B cell (primary cell): ENCODE data around the gene ADCY2. TPM values are rescaled to one million over a fixed set of nuclear protein-coding genes. Genes with fewer than 3 reads are reported as not detected.

Experiments
- ATAC-seq: fragments of 200-7000 bp; cut with Tn5 transposase; one replicate; pipeline ENCODE4 v1.10.0; 2021; ENCODE audit warnings: low read depth, mild to moderate bottlenecking, moderate number of reproducible peaks, moderate library complexity
- CTCF ChIA-PET: fragments of 350-600 bp; sonication (Branson Sonifier 250); formaldehyde crosslinking; loops from one replicate; lab custom pipeline; 2021; ENCODE audit warnings: antibody characterized with exemption, inconsistent platforms; lab: Charles Lee
- POLR2A ChIA-PET: fragments of 350-600 bp; sonication (Branson Sonifier 250); formaldehyde crosslinking; loops from one replicate; lab custom pipeline; 2021; ENCODE audit warnings: antibody characterized with exemption; lab: Charles Lee
- DNase-seq: peaks from one replicate; pipeline ENCODE4 v3.0.0; 2013
- H2AFZ ChIP-seq: 2 replicates; pipeline ENCODE4 v1.6.1; 2012; ENCODE audit warnings: mild to moderate bottlenecking, low read depth, low read length; ENCODE audit not compliant: insufficient read depth, poor library complexity, severe bottlenecking
- H3K27ac ChIP-seq, 2 donors: 1 replicate in 1 of 2; 2 replicates in 1 of 2; pipeline ENCODE4 v1.5.1; 2012 to 2013; ENCODE audit warnings: low read length in 2 of 2, mild to moderate bottlenecking in 2 of 2, moderate library complexity in 1 of 2
- H3K27me3 ChIP-seq, 4 experiments: fragments of 200-600 bp in 1 of 4; sonication (generic) in 1 of 4; replicated peaks in 1 of 4; 1 replicate in 2 of 4; 2 replicates in 2 of 4; pipeline versions ENCODE4 v1.6.1 to v1.7.0; 2013 to 2016; ENCODE audit warnings: low read length in 3 of 4, mild to moderate bottlenecking in 2 of 4, mixed read lengths in 1 of 4, moderate library complexity in 1 of 4; ENCODE audit not compliant: insufficient read depth in 4 of 4, control insufficient read depth in 3 of 4; ENCODE audit errors: control extremely low read depth in 1 of 4
- H3K36me3 ChIP-seq, 2 experiments: replicated peaks in 1 of 2; 1 replicate in 1 of 2; 2 replicates in 1 of 2; pipeline versions ENCODE4 v1.6.1 to v1.7.1; 2013; ENCODE audit warnings: low read length in 1 of 2; ENCODE audit not compliant: insufficient read depth in 2 of 2, control insufficient read depth in 1 of 2; ENCODE audit errors: control extremely low read depth in 1 of 2, extremely low read depth in 1 of 2
- H3K4me1 ChIP-seq, 2 donors: fragments of 200-600 bp in 1 of 2; sonication (generic) in 1 of 2; 1 replicate in 1 of 2; 2 replicates in 1 of 2; pipeline versions ENCODE4 v1.5.1 to v1.6.1; 2013 to 2017; ENCODE audit warnings: low read length in 2 of 2; ENCODE audit not compliant: control insufficient read depth in 2 of 2, insufficient read depth in 2 of 2
- H3K4me2 ChIP-seq: replicated peaks from 2 replicates; pipeline ENCODE3; 2012; ENCODE audit warnings: mild to moderate bottlenecking, low read depth, low read length; ENCODE audit not compliant: poor library complexity, severe bottlenecking
- H3K4me3 ChIP-seq, 5 experiments: fragments of 200-600 bp in 1 of 5; sonication (generic) in 1 of 5; 1 replicate in 3 of 5; 2 replicates in 2 of 5; pipeline versions ENCODE4 v1.5.1 to v1.7.0; 2011 to 2016; ENCODE audit warnings: low read length in 4 of 5, mild to moderate bottlenecking in 4 of 5, low read depth in 2 of 5, control low read depth in 1 of 5, moderate library complexity in 1 of 5; ENCODE audit not compliant: insufficient read depth in 1 of 5; ENCODE audit errors: control extremely low read depth in 1 of 5, extremely low read depth in 1 of 5
- H3K79me2 ChIP-seq: fragments of 200-600 bp; sonication (generic); one replicate; pipeline ENCODE4 v1.6.0; 2016; ENCODE audit warnings: low read length; ENCODE audit not compliant: control insufficient read depth, insufficient read depth
- H3K9ac ChIP-seq: fragments of 200-600 bp; sonication (generic); 2 replicates; pipeline ENCODE4 v1.6.1; 2017; ENCODE audit warnings: mild to moderate bottlenecking, low read length, moderate library complexity
- H3K9me3 ChIP-seq, 3 donors: one replicate each; pipeline versions ENCODE4 v1.6.1 to v1.7.1; 2013; ENCODE audit warnings: low read length in 2 of 3; ENCODE audit not compliant: control insufficient read depth in 2 of 3, insufficient read depth in 1 of 3; ENCODE audit errors: control extremely low read depth in 1 of 3
- H4K20me1 ChIP-seq: 2 replicates; pipeline ENCODE4 v1.6.0; 2012; ENCODE audit warnings: mild to moderate bottlenecking, low read length; ENCODE audit not compliant: insufficient read depth, control insufficient read depth, poor library complexity, severe bottlenecking
- H3K27ac Mint-ChIP-seq: one replicate; pipeline ENCODE4 v1.8.0; 2021; ENCODE audit warnings: mixed read lengths
- H3K27me3 Mint-ChIP-seq: one replicate; pipeline ENCODE4 v1.8.0; 2021; ENCODE audit warnings: mixed read lengths
- H3K4me1 Mint-ChIP-seq: one replicate; pipeline ENCODE4 v1.8.0; 2021; ENCODE audit warnings: mixed read lengths
- H3K4me3 Mint-ChIP-seq: one replicate; pipeline ENCODE4 v1.8.0; 2021; ENCODE audit warnings: mixed read lengths
- H3K9me3 Mint-ChIP-seq: one replicate; pipeline ENCODE4 v1.8.0; 2022; ENCODE audit warnings: mixed read lengths; ENCODE audit not compliant: insufficient read depth
- EZH2 ChIP-seq: IDR thresholded peaks from 2 replicates; pipeline ENCODE4 v1.6.1; 2012; ENCODE audit warnings: borderline replicate concordance, low read depth, mild to moderate bottlenecking, moderate library complexity, low read length; ENCODE audit not compliant: insufficient read depth, poor library complexity, severe bottlenecking
- WGBS: methylation state at CpG from one replicate; pipeline ENCODE4 v1.1.5; 2013; ENCODE audit warnings: missing lambda C conversion rate; ENCODE audit not compliant: insufficient coverage; 5-methylcytosine and 5-hydroxymethylcytosine counted together
- intact Hi-C: fragments of 100-400 bp; cut with micrococcal nuclease; formaldehyde crosslinking; loops from one replicate; pipeline ENCODE4 v1.10.0; 2022
- polyA plus RNA-seq: library from polyadenylated mRNA; depleted of rRNA; stranded (reverse); fragments of >200 nt; gene quantifications from 2 replicates; pipeline ENCODE4 v1.2.3, GENCODE V29; 2012
- total RNA-seq, 2 donors: library from RNA; stranded (reverse); fragments of 120-200 nt in 1 of 2; gene quantifications; 1 replicate in 1 of 2; 2 replicates in 1 of 2; pipeline versions ENCODE4 v1.2.3 to v1.2.4, GENCODE V29; 2013 to 2022
- TF ChIP-seq, protein P1 (sequence below): fragments of 200-600 bp; IDR thresholded peaks from one replicate; pipeline ENCODE4 v1.8.0; 2022; ENCODE audit warnings: antibody characterized with exemption, mild to moderate bottlenecking

Gene ADCY2
- total and polyA plus RNA-seq, 2 donors (not counting 1 experiment from before 2014, with no cell fraction given) = not detected

DNA sequence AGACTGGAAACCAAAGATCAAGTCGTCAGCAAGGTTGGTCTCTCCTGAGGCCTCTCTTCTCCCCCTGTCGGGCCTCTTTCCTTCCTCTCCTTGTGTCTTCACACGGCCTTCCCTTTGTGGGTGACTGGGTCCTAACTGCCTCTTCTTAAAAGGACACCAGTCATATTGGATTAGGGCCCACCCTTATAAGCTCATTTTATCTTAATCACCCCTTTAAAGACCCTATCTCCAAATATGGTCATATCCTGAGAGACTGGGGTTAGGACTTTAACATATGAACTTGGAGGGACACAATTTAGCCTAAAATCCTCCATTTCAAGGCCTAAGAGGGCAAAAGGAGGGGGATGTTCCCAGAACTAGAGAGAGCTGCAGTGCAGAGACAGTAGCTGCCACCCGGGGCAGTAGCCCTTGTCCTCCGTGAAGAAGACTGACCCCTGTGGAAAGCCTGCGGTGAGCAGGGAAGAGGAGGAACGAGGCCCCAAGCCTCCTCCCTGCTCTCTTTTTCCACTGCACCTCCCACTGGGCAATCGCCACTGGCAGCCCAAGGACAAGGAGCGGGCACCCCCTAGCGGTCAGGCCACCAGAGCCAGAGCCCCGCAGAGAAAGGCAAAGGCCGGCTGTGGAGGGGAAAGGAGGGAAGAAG lies 420.1 kb downstream of the ADCY2 start:
- peak overlapping the region; percentile 1 for H2AFZ ChIP-seq
- no peak overlapping the region for H3K27ac Mint-ChIP-seq

DNA sequence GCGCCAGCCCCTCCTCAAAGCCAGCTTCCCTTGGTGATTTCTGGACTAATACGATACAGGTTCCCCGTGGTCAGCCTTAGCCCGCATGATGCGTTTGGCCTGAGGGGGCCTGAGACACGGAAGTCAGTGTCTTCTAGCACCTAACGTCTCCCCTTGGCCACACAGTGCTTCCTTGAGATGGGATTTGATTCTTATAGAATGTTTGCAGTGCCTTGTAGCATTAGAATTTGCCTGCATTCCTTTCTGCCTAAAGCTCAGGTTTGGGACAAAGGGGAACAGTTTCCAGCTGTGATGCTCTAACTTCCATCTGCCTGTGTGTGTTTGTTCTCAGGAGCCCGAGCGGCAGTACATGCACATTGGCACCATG lies 420.6 kb downstream of the ADCY2 start:
- no peak overlapping the region for H3K4me3 ChIP-seq
- intact Hi-C loops = no loop called here
- H3K27me3 ChIP-seq = peaks cover 0 to 18% (median 2%) of the 10 kb centered on the region in 4 experiments
- ATAC-seq = no peak
- ChIA-PET POLR2A (no interaction called here), CTCF (interaction anchor here (2.1 kb wide), 1 partner anchor 17 kb away, joined by 5 read pairs; no protein-coding TSS in a partner anchor)
- Mint-ChIP-seq H3K9me3 (no peaks in the 10 kb centered on the region), H3K4me3 (no peak overlapping the region), H3K27ac (no peak overlapping the region), H3K27me3 (peaks cover 41% of the 10 kb centered on the region), H3K4me1 (no peaks in the 10 kb centered on the region)
- peak overlapping the region; percentile 1 for H2AFZ ChIP-seq
- H3K79me2 ChIP-seq = no peaks in the 10 kb centered on the region
- H3K9ac ChIP-seq = no peak overlapping the region
- H4K20me1 ChIP-seq = no peaks in the 10 kb centered on the region
- H3K36me3 ChIP-seq = no peaks in the 10 kb centered on the region
- no peak overlapping the region for H3K4me2 ChIP-seq
- 52% methylated on average over 9 of the region's 9 CpGs for WGBS
- H3K4me1 ChIP-seq = peaks cover 0 to 5% of the 10 kb centered on the region in 2 donors
- no peaks in the 10 kb centered on the region for H3K9me3 ChIP-seq
- no peak overlapping the region for H3K27ac ChIP-seq
- DNase-seq = no peak
- TF ChIP-seq EZH2 = no peak
- TF ChIP-seq, protein P1, sequence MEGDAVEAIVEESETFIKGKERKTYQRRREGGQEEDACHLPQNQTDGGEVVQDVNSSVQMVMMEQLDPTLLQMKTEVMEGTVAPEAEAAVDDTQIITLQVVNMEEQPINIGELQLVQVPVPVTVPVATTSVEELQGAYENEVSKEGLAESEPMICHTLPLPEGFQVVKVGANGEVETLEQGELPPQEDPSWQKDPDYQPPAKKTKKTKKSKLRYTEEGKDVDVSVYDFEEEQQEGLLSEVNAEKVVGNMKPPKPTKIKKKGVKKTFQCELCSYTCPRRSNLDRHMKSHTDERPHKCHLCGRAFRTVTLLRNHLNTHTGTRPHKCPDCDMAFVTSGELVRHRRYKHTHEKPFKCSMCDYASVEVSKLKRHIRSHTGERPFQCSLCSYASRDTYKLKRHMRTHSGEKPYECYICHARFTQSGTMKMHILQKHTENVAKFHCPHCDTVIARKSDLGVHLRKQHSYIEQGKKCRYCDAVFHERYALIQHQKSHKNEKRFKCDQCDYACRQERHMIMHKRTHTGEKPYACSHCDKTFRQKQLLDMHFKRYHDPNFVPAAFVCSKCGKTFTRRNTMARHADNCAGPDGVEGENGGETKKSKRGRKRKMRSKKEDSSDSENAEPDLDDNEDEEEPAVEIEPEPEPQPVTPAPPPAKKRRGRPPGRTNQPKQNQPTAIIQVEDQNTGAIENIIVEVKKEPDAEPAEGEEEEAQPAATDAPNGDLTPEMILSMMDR = peak; percentile 28

More for the DNA sequence above, 420.1 kb downstream of the ADCY2 start:
- Histone ChIP-seq H3K79me2 (no peaks in the 10 kb centered on the region), H3K36me3 (no peaks in the 10 kb centered on the region), H3K4me1 (peaks cover 0 to 5% of the 10 kb centered on the region in 2 donors), H3K9me3 (no peaks in the 10 kb centered on the region), H4K20me1 (no peaks in the 10 kb centered on the region), H3K9ac (no peak overlapping the region), H3K4me3 (no peak overlapping the region), H3K27me3 (peaks cover 0 to 19% (median 2%) of the 10 kb centered on the region in 4 experiments), H3K27ac (no peak overlapping the region), H3K4me2 (no peak overlapping the region)
- 2% methylated on average over 7 of the region's 12 CpGs for WGBS
- peaks cover 42% of the 10 kb centered on the region for H3K27me3 Mint-ChIP-seq
- ChIA-PET POLR2A (no interaction called here), CTCF (interaction anchor here (2.1 kb wide), 1 partner anchor 18 kb away, joined by 5 read pairs; no protein-coding TSS in a partner anchor)
- no peaks in the 10 kb centered on the region for H3K9me3 Mint-ChIP-seq
- H3K4me1 Mint-ChIP-seq = no peaks in the 10 kb centered on the region
- intact Hi-C loops = no loop called here
- TF ChIP-seq, protein P1 = peak; percentile 72
- TF ChIP-seq EZH2 = no peak
- no peak overlapping the region for H3K4me3 Mint-ChIP-seq
- ATAC-seq = peak; percentile 33
- peak; percentile 42 for DNase-seq
